HepG2 (cell line): Measurements from ENCODE around the gene TMEM61.

Source experiments
- MXI1 ChIP-seq: IDR thresholded peaks from 3 replicates; pipeline ENCODE4 v1.6.1; 2012; ENCODE audit warnings: low read depth, low read length, inconsistent platforms, borderline replicate concordance
- TOPORS ChIP-seq: sonication (generic); formaldehyde crosslinking; IDR thresholded peaks from 2 replicates; pipeline ENCODE4 v1.8.0; 2023; ENCODE audit warnings: mild to moderate bottlenecking, missing genetic modification reagents
- ZNF234 ChIP-seq: sonication (generic); formaldehyde crosslinking; conservative IDR thresholded peaks from 2 replicates; pipeline ENCODE4 v1.5.1; 2020; ENCODE audit warnings: mild to moderate bottlenecking, missing genetic modification reagents
- ZNF501 ChIP-seq: sonication (generic); formaldehyde crosslinking; IDR thresholded peaks from 2 replicates; pipeline ENCODE4 v1.5.1; 2020; ENCODE audit warnings: mild to moderate bottlenecking, moderate library complexity, missing genetic modification reagents

GRCh38 chr1:54968551-54968950 lies 11.9 kb upstream of the TMEM61 start:
- TF ChIP-seq MXI1 (no peak), ZNF234 (CRISPR knock-in tag) (no peak), ZNF501 (CRISPR knock-in tag) (no peak), TOPORS (CRISPR knock-in tag) (no peak)
